Inferior parietal cortex (tissue), 1 donor: ENCODE results near the gene A4GNT.
"Not testable (repeated sequence)": the region's sequence is repeated elsewhere in the genome, so short reads cannot be mapped to it uniquely, and the experiment has no call there.

Experiments used
- DNase-seq: peaks from one replicate; pipeline ENCODE4 v3.0.0-alpha.2; 2016; ENCODE audit errors: extremely low spot score

A4GNT gene

DNA sequence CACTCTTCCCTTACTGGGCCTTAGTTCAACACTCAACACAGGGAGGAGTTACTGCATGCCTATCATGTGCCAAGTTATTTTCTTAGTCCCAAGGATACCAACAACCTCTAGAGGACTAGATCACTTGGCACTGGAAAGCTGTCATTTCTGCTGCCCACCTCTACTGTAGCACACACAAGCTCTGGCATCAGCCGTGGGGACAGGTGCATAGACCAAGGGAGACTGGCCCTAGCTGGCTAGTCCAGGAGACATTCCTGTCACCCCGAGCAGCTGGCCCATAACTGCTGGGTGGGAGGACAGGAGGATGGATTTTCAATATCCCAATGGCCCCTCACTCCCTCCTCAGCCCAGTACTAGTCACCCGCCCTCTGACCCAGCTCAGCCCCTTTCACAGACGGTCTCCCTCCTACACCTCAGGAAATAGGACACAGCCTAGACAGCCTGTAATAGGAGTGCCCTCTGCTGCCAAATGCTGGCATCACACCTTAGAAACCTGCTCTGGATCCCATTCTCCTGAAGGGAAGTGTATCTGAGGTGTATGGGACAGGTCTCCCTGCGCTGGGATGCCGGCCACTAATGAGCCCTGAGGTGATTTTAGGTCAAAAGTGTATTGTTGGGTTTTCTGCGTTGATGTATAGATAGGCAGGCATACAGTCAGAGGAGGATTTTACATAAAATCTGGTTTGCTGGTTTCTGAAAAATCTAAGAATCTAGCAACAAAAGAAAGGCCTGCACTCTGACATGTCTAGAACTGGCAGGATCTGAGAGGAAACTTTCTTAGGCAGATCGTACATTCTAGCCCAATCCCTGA lies 13.4 kb downstream of the A4GNT start:
- peak; percentile 82 for DNase-seq

DNA sequence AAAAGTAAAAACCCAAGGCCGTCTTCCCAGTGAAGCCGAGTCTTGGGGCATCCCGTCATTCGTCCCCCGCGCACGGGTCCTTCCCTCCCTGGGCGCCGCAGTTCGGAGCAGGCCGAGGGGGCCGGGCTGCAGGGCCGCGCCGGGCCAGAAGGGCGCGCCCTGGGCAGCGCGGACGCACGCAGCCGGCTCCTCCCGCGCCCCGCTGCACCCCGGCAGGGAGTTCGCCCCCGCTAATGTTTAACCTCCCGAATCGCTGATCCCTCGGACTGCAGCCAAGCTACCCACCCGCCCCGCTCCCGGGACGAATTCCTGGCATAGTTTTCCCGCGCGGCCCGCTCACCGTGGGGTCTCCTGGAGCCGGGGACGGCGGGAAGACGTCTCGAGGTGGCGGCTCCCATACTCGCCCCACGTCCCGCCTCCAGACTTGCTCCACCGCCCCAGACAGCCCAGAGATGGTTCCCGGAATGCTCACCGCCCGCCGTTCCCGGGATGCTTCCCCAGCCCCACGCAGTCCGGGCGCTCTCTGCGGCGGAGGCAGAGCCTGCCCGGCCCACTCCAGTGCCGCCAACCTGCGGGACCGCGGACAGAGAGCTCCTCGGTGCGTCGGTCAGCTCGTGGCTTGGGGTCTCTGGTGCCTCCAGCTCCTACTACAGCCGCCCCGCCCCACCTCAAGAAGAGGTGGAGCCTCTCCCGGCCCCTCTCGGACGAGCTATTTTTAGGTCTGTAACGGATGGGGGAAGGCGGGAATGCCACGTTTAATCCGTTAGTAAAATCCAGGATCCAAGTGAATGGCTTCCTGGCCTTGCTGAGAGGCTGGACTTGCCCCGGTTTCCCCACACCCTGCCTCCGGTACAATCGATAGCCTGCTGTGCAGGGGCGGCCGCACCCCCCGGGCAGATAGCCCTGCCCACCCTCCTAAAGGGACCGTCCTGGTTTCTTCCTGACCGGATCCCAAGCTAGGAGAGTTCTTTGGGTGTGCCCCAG lies 16.9 kb downstream of the A4GNT start, which contains the start of gene DZIP1L:
DZIP1L (minus strand) TSS at position 621 of the 984 bp plus-strand sequence. CDS start 11,637 bp downstream, outside the sequence.
- DNase-seq, result no peak

DNA sequence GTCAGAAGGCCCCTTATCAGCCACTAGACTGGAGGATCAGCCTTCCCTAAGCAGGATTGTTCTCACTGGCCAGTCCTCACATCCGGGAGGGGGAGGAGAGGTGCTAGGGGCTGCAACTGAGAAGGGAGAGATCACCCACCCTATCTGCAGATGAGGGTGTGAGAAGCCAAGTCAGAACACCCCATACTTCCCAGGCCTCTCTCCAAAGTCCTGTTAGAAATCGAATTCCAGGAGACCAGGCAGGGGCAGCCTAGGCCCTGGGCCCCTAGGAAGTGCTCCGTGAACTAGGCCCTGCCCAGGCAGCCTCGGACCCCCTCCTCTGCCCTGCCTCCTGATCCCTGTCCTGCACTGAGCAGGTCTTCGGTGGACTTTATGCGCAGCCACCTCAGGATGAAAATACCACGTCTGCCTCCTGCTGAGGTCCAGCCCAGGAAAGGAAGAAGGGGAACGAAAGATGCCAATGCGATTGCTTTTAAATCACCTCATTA lies 17.7 kb downstream of the A4GNT start:
- DNase-seq, result no peak

DNA sequence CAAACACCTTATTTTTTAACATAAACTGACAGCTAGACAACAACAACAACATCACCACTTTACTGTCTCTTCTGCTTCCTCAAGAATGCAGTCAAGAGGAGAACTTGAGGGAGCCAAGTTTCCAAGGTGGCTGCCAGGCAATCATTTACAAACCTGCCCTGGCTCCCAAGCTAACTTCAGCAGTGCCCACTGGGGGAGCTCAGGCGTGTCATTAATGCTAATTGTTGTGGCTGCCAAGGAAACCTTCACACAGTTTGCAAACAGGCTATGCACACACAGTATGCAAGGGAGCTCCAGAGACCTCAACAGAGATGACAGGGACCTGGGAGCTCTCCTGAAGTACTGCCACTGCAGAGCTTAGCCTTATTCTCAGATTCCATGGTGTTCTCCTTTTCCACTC lies 18.9 kb downstream of the A4GNT start:
- no peak for DNase-seq

DNA sequence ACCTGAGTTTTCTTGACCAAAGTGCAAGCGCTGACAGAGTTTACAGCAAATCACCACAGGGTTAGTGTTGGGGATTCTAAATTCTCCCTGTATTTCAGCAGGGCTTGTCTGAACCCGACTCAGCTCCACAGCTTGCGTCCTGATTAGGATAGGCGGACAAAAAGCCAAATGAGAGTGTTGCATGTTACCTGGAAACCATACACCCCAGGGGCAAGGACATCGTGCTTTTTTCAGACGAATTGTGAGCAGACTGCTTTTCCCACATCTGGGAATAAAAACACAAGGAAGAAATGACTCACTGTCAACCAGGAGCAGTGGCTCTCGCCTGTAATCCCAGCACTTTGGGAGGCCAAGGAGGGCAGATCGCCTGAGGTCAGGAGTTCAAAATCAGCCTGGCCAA lies 19.8 kb downstream of the A4GNT start:
- no peak for DNase-seq

DNA sequence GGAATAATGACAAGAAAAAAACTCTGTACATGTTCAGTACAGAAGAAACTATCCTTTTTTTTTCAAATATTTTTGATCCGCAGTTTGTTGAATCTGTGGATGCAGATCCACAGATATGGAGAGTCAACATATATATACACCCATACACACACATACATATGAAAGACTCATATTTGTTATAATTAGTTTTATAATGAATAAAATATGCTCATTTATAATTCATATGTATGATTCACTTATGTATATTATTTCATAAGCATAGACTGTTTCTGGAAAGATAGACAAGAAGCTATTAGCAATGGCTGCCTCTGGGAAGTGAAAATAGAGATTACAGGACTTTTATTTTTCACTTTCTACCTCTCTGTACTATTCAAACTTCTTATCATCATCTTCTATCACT lies 26.6 kb downstream of the A4GNT start:
- no peak for DNase-seq

DNA sequence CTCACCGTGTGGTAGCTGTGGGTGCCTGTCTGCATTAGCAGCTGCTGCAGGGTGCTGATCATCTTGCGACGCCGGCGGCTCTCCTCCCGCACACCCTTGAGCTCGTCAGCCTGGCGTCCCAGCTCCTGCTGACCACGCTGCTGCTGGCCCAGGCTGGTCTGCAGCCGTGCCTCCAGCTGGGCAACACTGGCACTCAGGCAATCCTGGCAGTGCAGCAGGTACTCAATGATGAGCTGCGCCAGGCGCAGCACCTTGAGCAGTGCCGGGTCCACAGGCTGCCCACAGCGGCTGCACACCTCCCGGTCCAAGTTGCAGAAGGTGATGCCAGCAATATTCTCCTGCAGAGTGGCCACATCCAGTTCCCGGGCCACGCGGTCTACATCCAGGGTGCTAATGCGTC lies 28.7 kb downstream of the A4GNT start:
- DNase-seq, result no peak

DNA sequence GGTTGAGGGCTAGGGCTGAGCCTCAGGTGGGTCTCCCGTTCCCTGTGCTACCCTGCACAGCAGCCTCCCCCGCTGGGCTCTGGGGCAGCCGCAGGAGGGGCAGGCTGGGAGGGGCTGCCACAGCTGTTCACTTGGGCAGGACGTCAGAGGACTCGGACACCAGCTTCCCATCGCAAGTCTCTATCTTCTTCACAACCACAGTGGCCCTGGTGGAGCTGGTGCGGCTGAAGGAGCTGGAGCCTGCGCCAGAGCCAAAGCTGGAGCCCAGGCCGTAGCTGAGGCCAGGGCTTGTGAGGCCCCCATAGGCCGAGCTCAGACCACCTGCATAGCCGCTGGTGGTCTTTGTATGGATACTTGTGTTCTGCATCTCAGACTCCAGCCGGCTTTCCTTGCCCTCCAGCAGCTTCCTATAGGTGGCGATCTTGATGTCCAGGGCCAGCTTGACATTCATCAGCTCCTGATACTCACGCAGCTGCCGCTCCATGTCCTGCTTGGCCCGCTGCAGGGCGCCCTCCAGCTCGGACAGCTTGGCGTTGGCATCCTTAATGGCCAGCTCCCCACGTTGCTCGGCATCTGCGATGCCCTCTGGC lies 30.7 kb downstream of the A4GNT start:
- not testable (repeated sequence) for DNase-seq

DNA sequence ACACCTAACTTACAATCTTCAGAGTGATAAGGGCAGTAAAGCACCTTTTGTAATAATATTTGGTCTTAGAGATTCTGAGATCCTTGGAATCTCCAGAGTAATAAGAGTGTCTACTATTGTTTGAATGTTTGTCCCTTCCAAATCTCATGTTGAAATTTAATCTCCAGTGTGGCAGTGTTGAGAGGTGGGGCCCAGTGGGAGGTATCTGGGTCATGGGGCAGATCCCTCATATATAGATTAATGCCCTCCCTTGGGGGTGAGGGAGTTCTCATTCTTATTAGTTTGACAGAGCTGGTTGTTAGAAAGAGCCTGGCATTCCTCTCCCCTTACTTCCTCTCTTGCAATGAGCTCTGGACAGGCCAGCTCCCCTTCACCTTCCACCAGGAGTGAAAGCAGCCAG lies 32.8 kb downstream of the A4GNT start:
- DNase-seq, result no peak

DNA sequence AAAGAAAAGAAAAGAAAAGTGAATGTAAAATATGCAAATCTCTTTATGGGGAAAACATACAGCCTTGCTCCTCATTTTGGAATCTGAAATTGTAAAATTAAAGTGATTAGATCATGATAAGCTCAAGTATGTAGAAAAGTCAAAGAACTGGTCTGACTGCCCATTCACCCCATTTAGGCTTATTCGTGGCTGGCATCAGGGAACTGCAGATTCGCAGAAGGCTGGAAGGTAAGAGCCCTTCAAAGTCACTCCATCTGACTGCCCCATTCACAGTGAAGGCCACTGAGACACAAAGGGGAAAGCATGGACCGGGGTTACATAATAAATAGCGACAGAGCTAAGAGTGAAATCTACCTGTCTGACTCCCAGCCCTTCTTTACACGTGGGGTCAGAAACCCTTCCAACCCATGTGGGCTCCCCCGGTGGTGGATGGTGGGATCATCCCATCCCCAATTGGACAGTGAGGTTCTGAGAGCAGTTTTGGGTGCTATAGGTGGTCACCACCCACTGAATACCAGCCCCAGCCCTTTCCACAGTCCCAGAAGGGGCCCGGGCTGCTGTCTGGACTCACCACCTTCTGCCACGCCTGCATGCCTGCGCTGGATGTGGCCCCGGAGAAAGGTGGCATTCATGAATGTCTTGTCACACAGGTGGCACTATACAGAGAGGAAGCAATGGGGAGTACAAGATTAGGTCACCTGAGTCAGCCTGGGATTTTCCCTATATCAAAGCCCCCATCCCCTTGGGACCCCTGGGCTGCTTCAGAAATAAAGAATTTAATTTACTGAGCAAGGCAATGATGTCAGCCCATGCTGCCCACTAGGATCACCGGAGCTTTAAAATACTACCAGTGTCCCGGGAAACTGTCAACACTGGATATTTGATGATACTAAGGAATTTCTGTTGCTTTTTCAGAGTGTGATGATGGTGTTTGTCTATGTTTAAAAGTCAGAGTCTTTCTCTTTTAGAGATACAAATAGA lies 34.7 kb downstream of the A4GNT start:
- DNase-seq, result no peak

DNA sequence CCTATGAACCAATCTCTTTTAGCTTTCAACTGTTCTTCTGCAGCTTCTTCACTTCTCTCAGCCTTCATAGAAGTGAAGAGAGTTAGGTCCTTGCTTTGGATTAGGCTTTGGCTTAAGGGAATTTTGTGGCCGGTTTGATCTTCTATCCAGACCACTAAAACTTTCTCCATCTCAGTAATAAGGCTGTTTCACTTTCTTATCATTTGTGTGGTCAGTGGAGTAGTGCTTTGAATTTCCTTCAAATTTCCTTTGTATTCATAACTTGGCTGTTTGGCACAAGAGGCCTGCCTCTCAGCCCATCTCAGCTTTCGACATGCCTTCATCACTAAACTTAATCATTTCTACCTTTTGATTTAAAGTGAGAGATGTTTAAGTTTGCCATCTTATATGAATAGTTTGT lies 38.5 kb downstream of the A4GNT start:
- DNase-seq, result no peak

DNA sequence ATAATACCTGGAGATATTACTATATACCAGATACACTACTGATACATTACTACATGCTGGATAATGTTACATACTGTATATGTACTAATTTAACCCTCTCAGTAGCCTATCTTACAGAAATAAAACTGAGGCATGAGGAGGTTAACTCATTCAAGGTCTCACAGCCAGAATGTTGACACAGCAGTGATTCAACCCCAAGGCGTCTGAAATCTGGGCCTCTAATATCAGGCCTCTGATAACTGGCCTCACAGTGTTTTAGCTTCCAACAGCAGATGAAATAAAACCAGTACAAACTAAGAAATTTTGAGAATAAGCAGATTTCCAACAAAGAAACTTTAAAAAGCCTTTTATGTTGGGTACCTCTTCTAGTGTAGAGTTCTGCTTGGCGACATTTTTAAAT lies 40.2 kb downstream of the A4GNT start:
- no peak for DNase-seq

DNA sequence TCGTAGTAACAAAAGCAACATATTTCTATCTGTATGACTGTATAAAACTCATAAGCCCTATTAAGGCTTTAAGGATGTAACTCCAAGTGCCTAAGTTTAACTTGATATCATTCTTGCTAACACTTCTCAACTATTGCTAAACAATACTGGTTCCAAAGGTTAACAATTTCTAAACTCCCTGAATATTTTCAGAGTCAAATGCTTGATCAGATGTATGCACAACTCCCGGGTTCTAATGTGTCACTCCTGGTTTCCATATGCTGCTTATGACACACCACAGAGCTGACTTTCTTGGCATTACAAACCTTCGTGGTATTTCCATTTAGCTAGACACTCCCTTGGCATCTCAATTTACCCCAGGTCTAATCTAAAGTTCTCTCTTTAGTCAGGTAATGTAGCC lies 43.1 kb downstream of the A4GNT start:
- no peak for DNase-seq

DNA sequence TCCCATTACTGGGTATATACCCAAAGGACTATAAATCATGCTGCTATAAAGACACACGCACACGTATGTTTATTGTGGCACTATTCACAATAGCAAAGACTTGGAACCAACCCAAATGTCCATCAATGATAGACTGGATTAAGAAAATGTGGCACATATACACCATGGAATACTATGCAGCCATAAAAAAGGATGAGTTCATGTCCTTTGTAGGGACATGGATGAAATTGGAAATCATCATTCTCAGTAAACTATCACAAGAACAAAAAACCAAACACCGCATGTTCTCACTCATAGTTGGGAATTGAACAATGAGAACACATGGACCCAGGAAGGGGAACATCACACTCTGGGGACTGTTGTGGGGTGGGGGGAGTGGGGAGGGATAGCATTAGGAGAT lies 46.4 kb downstream of the A4GNT start:
- not testable (repeated sequence) for DNase-seq

DNA sequence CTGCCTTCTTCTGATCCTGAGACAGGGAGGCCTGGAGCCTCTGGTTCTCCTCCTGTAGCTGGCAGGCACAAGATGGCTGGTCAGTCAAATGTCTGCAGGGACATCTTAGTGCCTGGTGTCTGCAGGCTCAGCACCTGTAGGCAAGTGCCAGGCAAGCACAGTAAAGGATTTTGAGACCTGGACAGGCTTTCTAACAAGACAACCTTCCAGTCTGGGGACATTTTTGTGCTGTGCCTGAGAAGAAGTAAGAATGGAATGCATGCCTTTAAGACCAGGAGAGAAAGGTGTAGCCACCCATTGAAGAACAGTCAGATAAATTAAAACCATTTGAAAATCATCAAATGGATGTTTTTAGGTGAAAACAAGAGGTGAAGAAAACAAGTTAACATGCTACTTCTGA lies 48.0 kb downstream of the A4GNT start:
- DNase-seq, result no peak

DNA sequence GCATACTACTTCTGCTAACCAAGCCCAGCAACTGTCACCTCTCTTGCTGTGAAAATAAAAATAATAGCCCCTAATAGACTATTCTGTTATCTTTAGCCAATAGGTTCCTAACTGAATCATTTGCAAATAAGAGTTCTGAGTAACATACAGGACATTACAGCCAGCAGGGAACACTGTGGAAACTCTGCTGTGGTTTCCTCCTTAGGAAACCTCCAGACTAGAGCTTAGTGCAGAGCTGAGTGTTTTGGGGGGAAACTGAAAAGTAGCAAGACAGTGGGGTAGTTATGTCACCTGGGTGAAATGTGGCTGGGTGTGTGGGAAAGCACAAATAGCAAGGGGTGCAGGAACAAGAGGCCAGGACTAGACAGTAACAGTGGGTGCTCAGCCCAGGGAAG lies 49.2 kb downstream of the A4GNT start:
- DNase-seq, result no peak

DNA sequence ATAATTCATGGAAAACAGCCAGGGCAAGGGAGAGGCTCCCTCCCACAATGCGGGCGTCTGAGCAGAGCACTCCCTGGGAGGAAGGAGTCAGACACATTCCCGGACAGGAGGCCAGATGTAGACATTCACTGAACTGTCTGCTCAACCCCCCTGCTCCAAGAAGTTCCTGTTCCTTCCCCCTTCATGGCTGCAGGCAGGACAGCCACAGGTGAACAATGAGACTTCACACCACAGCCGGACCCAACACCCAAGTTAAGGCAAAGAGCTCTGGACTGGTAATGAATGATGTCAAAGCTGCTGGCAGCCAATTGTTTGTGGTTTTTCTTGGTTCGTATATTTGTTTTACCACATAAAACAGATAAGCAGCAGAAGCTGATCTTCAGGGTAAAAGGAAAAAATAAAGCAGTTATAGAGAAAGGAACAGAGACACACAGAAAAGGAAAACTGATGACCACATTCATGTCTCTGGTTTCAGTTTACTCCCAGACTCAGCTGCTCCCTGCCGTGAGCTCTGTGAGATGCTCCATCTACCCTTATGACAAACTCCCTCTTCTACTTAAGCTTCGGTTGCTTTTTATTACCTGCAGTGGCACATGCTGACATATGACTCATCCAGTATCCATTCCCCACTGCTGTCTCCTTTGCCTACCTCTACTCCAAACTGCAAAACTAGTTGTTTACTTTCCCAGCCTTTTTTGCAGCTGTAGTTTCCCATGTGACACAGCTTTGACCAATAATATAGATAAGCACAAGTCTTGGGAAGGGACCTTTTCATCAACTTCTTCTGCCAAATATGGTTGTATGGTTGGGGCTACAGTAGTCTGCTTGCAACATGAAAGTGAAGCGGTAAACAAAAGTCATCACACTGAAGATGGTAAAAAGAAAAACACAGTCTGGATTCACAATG lies 49.9 kb downstream of the A4GNT start:
- no peak for DNase-seq

DNA sequence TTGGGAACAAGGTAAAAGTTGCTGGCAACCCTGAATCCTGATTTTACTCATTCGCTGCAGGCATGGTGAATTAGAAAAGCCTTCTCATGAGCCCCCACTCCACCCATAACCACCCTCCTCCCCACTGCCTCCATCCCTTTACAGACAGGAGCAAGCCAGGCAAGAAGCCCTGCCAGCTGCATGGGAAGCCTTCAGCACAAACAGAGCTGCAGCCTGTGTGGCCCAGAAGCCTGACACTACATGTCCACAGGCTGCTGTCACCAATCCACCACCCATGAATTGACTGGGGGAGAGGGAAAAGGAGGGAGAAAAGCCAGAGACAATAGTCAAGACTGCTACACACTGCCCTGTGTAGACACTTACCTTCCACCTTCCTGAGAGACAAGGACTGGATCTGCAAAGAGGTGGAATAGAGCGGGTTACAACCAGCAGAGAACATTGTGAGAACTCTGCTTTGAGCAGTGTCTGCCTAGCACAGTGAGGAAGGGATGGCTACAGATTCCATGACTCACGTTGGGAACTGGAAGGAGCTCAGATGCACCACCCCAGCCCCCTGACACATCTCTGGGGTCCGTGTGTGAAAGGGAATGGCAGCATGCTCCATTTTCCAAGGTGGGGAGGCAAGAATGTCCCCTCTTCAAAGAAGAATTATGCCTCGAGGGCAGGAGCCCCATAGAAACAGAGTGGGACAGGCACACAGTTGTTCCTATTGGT lies 50.7 kb downstream of the A4GNT start:
- DNase-seq, result no peak

DNA sequence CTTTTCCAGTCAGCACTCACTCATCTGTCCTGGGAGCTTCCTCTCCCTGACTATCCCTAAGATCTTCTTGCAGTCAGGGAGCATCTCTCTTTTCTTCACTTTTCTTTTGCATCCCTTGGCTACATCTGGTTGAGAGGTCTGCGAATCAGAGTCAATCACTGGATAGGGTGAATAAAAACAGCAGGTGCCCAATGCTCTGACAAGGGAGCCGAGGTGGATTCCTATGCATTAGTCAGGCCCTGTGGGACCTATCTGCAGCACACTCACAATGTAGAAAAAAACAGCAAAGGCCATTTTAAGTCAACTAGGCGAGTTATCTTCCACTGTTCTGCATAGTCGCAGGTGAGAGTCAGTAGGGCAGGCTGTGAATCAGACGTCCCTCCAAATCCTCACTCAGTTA lies 52.3 kb downstream of the A4GNT start:
- no peak for DNase-seq
